ENCODE data around the gene NPDC1. TPM values are rescaled to one million over a fixed set of nuclear protein-coding genes. Genes with fewer than 3 reads are reported as not detected.

NPDC1 gene
- total RNA-seq, 2 experiments from 2014 or later: 15.3 to 16.0 TPM

DNA sequence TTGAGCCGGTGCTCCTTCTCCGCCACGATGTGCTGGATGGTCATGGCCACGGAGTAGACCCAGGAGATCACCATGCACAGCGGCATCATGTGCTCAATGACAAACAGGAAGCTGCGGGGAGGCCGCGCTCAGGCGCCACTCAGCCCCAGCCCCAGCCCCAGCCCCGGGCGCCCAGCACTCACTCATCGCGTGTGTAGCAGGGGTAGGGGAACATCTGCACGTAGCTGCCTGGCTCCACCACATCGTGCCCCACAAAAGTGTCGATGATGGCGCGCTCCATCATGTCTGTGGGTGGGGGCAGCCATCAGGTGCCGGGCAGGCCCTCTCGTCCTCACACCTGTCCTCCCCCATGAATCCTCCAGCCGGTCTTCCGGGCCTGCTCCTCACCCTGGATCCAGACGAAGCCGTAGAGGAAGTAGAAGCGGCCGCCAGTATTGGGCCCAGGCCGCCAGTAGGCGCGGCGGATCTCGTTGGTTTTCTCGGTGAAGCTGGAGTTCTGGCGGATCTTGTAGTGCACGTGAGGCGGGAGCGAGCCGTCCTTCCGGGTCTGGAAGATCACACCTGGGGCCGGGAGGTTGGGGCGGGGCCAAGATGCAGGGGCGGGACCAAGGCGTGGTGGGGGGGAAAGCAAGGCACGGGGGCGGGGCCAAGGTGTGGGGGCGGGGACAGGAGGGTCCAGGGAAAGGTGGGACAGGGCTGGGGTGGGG lies 28.0 kb downstream of the NPDC1 start:
- H3K36me3 ChIP-seq (ENCODE audit: insufficient read depth, low read length): peaks cover 42% of the 10 kb centered on the region

DNA sequence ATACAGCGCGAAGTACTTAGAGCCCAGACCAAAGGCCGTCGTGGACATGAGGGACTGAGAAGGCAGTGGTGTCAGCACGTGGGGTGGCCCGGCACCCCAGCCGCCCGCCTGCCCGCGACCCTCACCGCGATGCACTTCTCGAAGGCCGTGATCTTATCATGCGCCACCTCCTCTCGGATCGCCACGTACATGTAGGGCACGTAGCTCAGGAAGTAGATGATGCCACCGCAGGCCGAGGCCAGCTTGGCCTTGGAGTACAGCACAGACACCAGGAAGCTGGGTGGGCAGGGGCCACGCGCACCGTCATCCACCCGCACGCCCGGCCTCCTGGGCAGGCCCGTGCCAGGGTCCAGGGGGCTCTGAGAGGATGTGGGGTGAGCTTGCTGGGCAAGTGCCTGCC lies 28.9 kb downstream of the NPDC1 start:
- intact Hi-C loops (cut with DNase I, micrococcal nuclease): no loop called here
- no peak overlapping the region for H3K4me3 Mint-ChIP-seq
- POLR2A ChIA-PET: no interaction called here
- peaks cover 49% of the 10 kb centered on the region for H3K36me3 ChIP-seq (ENCODE audit: insufficient read depth, low read length)
- ATAC-seq (ENCODE audit: poor library complexity) (no peak), DNase-seq (no peak)
- TF ChIP-seq, protein P1, sequence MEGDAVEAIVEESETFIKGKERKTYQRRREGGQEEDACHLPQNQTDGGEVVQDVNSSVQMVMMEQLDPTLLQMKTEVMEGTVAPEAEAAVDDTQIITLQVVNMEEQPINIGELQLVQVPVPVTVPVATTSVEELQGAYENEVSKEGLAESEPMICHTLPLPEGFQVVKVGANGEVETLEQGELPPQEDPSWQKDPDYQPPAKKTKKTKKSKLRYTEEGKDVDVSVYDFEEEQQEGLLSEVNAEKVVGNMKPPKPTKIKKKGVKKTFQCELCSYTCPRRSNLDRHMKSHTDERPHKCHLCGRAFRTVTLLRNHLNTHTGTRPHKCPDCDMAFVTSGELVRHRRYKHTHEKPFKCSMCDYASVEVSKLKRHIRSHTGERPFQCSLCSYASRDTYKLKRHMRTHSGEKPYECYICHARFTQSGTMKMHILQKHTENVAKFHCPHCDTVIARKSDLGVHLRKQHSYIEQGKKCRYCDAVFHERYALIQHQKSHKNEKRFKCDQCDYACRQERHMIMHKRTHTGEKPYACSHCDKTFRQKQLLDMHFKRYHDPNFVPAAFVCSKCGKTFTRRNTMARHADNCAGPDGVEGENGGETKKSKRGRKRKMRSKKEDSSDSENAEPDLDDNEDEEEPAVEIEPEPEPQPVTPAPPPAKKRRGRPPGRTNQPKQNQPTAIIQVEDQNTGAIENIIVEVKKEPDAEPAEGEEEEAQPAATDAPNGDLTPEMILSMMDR (IDR thresholded peaks at IDR 0.05): no peak
- CTCF ChIA-PET: no interaction called here
- no peaks in the 10 kb centered on the region for H3K27me3 Mint-ChIP-seq
- H3K27me3 ChIP-seq (ENCODE audit: control insufficient read depth in 1 of 2, insufficient read depth in 2 of 2, low read length in 2 of 2): no peaks in the 10 kb centered on the region
- peaks cover 6% of the 10 kb centered on the region for H3K4me1 ChIP-seq (ENCODE audit: insufficient read depth, low read length)
- no peaks in the 10 kb centered on the region for H3K9me3 ChIP-seq (ENCODE audit: control insufficient read depth in 1 of 2, insufficient read depth in 1 of 2, low read length in 2 of 2)
- peaks cover 5% of the 10 kb centered on the region for H3K36me3 Mint-ChIP-seq (ENCODE audit: low read depth)
- no peak overlapping the region for H3K27ac ChIP-seq (ENCODE audit: low read depth in 1 of 2, low read length in 2 of 2)
- H3K4me1 Mint-ChIP-seq (ENCODE audit: low read depth): peaks cover 2% of the 10 kb centered on the region
- no peak overlapping the region for H3K4me3 ChIP-seq (ENCODE audit: low read length)
- H3K27ac Mint-ChIP-seq: no peak overlapping the region
- H3K9me3 Mint-ChIP-seq: no peaks in the 10 kb centered on the region

More for the DNA sequence above, 28.0 kb downstream of the NPDC1 start:
- H3K27ac Mint-ChIP-seq: no peak overlapping the region
- ChIA-PET CTCF (no interaction called here), POLR2A (no interaction called here)
- no peak for ATAC-seq (ENCODE audit: poor library complexity)
- H3K4me1 Mint-ChIP-seq (ENCODE audit: low read depth): peaks cover 5% of the 10 kb centered on the region
- H3K4me3 ChIP-seq (ENCODE audit: low read length): no peak overlapping the region
- intact Hi-C loops (cut with DNase I, micrococcal nuclease): no loop called here
- H3K9me3 Mint-ChIP-seq: no peaks in the 10 kb centered on the region
- no peak for DNase-seq
- TF ChIP-seq, protein P1 (IDR thresholded peaks at IDR 0.05): no peak
- no peaks in the 10 kb centered on the region for H3K27me3 ChIP-seq (ENCODE audit: control insufficient read depth in 1 of 2, insufficient read depth in 2 of 2, low read length in 2 of 2)
- no peaks in the 10 kb centered on the region for H3K9me3 ChIP-seq (ENCODE audit: control insufficient read depth in 1 of 2, insufficient read depth in 1 of 2, low read length in 2 of 2)
- no peak overlapping the region for H3K27ac ChIP-seq (ENCODE audit: low read depth in 1 of 2, low read length in 2 of 2)
- H3K27me3 Mint-ChIP-seq: no peaks in the 10 kb centered on the region
- no peak overlapping the region for H3K4me3 Mint-ChIP-seq
- peaks cover 9% of the 10 kb centered on the region for H3K4me1 ChIP-seq (ENCODE audit: insufficient read depth, low read length)
- H3K36me3 Mint-ChIP-seq (ENCODE audit: low read depth): peaks cover 5% of the 10 kb centered on the region

DNA sequence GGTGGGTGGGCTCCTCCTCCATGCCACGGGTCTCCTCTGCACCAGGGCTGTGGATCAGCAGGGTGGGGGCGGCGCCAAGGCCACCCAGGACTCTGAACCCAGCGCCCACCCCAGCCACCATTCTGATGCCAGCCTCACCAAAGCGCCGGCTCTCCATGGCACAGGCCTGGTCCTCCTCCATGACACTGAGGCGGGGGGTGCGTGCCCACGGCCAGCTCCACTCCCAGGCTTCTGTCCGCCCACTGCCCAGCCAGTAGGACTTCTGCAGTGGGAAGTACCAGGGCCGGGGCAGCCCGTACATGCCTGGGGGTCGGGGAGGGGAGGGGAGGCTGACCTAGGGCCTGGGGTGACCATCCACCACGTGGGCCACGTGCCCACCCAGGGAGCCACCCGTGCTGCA lies 29.5 kb downstream of the NPDC1 start:
- peaks cover 7% of the 10 kb centered on the region for H3K36me3 Mint-ChIP-seq (ENCODE audit: low read depth)

More for the DNA sequence above, 29.5 kb downstream of the NPDC1 start:
- Histone ChIP-seq H3K4me3 (ENCODE audit: low read length) (no peak overlapping the region), H3K4me1 (ENCODE audit: insufficient read depth, low read length) (peaks cover under 1% of the 10 kb centered on the region), H3K9me3 (ENCODE audit: control insufficient read depth in 1 of 2, insufficient read depth in 1 of 2, low read length in 2 of 2) (no peaks in the 10 kb centered on the region), H3K27ac (ENCODE audit: low read depth in 1 of 2, low read length in 2 of 2) (no peak overlapping the region), H3K27me3 (ENCODE audit: control insufficient read depth in 1 of 2, insufficient read depth in 2 of 2, low read length in 2 of 2) (no peaks in the 10 kb centered on the region), H3K36me3 (ENCODE audit: insufficient read depth, low read length) (peaks cover 52% of the 10 kb centered on the region)
- intact Hi-C loops (cut with DNase I, micrococcal nuclease): no loop called here
- H3K27ac Mint-ChIP-seq: no peak overlapping the region
- DNase-seq (no peak), ATAC-seq (ENCODE audit: poor library complexity) (no peak)
- ChIA-PET POLR2A (no interaction called here), CTCF (no interaction called here)
- no peak overlapping the region for H3K4me3 Mint-ChIP-seq
- no peaks in the 10 kb centered on the region for H3K27me3 Mint-ChIP-seq
- TF ChIP-seq, protein P1 (IDR thresholded peaks at IDR 0.05): no peak
- H3K4me1 Mint-ChIP-seq (ENCODE audit: low read depth): no peaks in the 10 kb centered on the region
- no peaks in the 10 kb centered on the region for H3K9me3 Mint-ChIP-seq
